Naive thymus-derived CD4-positive, alpha-beta T cell (primary cell): ENCODE results near the gene PARD3B. TPM values are rescaled to one million over a fixed set of nuclear protein-coding genes. Genes with fewer than 3 reads are reported as not detected.

ENCODE experiments used
- ATAC-seq: fragments of 150-1000 bp; cut with Tn5 transposase; 2 replicates; pipeline ENCODE4 v1.10.0; 2021; ENCODE audit warnings: mild to moderate bottlenecking, moderate library complexity
- CTCF ChIA-PET: fragments of 350-600 bp; sonication (Branson Sonifier 250); formaldehyde crosslinking; loops from one replicate; lab custom pipeline; 2021; ENCODE audit warnings: antibody characterized with exemption; lab: Charles Lee
- POLR2A ChIA-PET: fragments of 350-600 bp; sonication (Branson Sonifier 250); formaldehyde crosslinking; loops from one replicate; lab custom pipeline; 2021; ENCODE audit warnings: antibody characterized with exemption, inconsistent platforms; lab: Charles Lee
- DNase-seq, 9 donors: peaks; one replicate each; pipeline versions ENCODE4 v3.0.0 to v3.0.0-alpha.2; 2020 to 2022; ENCODE audit warnings: mixed read lengths in 1 of 9
- H3K27ac ChIP-seq: one replicate; pipeline ENCODE4 v1.7.0; 2013; ENCODE audit warnings: mild to moderate bottlenecking, low read depth, low read length, moderate library complexity
- H3K27me3 ChIP-seq, 2 donors: one replicate each; pipeline ENCODE4 v1.7.0; 2013; ENCODE audit warnings: low read length in 2 of 2, mild to moderate bottlenecking in 2 of 2, moderate library complexity in 2 of 2; ENCODE audit not compliant: control insufficient read depth in 2 of 2, insufficient read depth in 2 of 2
- H3K36me3 ChIP-seq, 3 experiments: 1 replicate in 2 of 3; 2 replicates in 1 of 3; pipeline ENCODE4 v1.7.0; 2013; ENCODE audit warnings: low read length in 3 of 3, mild to moderate bottlenecking in 3 of 3, moderate library complexity in 1 of 3; ENCODE audit not compliant: insufficient read depth in 3 of 3, control insufficient read depth in 2 of 3
- H3K4me1 ChIP-seq, 2 donors: one replicate each; pipeline ENCODE4 v1.7.0; 2013; ENCODE audit warnings: low read length in 2 of 2, mild to moderate bottlenecking in 2 of 2, moderate library complexity in 1 of 2; ENCODE audit not compliant: control insufficient read depth in 2 of 2, insufficient read depth in 2 of 2
- H3K4me3 ChIP-seq: 2 replicates; pipeline ENCODE4 v1.7.0; 2013; ENCODE audit warnings: mild to moderate bottlenecking, low read length
- H3K9me3 ChIP-seq, 3 experiments: 1 replicate in 2 of 3; 2 replicates in 1 of 3; pipeline ENCODE4 v1.7.0; 2013; ENCODE audit warnings: low read length in 3 of 3; ENCODE audit not compliant: control insufficient read depth in 2 of 3
- H3K27ac Mint-ChIP-seq, 9 donors: one replicate each; pipeline ENCODE4 v1.8.0; 2020 to 2022; ENCODE audit warnings: mixed read lengths in 9 of 9, mild to moderate bottlenecking in 8 of 9, moderate library complexity in 5 of 9, inconsistent platforms in 2 of 9
- H3K27me3 Mint-ChIP-seq, 5 donors: one replicate each; pipeline ENCODE4 v1.8.0; 2021 to 2022; ENCODE audit warnings: mixed read lengths in 5 of 5, mild to moderate bottlenecking in 1 of 5
- H3K36me3 Mint-ChIP-seq, 5 donors: one replicate each; pipeline ENCODE4 v1.8.0; 2020 to 2022; ENCODE audit warnings: mixed read lengths in 5 of 5, mild to moderate bottlenecking in 3 of 5, inconsistent platforms in 1 of 5
- H3K4me1 Mint-ChIP-seq, 7 donors: one replicate each; pipeline ENCODE4 v1.8.0; 2020 to 2022; ENCODE audit warnings: mixed read lengths in 7 of 7, mild to moderate bottlenecking in 3 of 7, inconsistent platforms in 1 of 7
- H3K4me3 Mint-ChIP-seq, 10 donors: one replicate each; pipeline ENCODE4 v1.8.0; 2020 to 2022; ENCODE audit warnings: mild to moderate bottlenecking in 10 of 10, mixed read lengths in 10 of 10, moderate library complexity in 6 of 10, inconsistent platforms in 2 of 10
- H3K9me3 Mint-ChIP-seq, 11 donors: one replicate each; pipeline ENCODE4 v1.8.0; 2020 to 2022; ENCODE audit warnings: mixed read lengths in 11 of 11, mild to moderate bottlenecking in 4 of 11, inconsistent platforms in 1 of 11, moderate library complexity in 1 of 11
- intact Hi-C, 2 donors: fragments of 100-400 bp; cut with micrococcal nuclease; formaldehyde crosslinking; loops; one replicate each; pipeline ENCODE4 v1.15.1; 2023
- polyA plus RNA-seq, 2 donors: library from polyadenylated mRNA; unstranded; fragments of 300-500 nt; fragmentation: Illumina TruSeq; gene quantifications; one replicate each; pipeline ENCODE4 v1.2.3, GENCODE V29; 2021
- total RNA-seq, 6 experiments: library from RNA in 5 of 6; stranded (reverse) in 5 of 6; gene quantifications; 1 replicate in 5 of 6; 2 replicates in 1 of 6; pipeline ENCODE4 v1.2.3 and lab custom pipeline; 2021 to 2026

Gene PARD3B
- total and polyA plus RNA-seq, 7 experiments from 2014 or later = 0.22 to 4.0 (median 0.87) TPM

DNA sequence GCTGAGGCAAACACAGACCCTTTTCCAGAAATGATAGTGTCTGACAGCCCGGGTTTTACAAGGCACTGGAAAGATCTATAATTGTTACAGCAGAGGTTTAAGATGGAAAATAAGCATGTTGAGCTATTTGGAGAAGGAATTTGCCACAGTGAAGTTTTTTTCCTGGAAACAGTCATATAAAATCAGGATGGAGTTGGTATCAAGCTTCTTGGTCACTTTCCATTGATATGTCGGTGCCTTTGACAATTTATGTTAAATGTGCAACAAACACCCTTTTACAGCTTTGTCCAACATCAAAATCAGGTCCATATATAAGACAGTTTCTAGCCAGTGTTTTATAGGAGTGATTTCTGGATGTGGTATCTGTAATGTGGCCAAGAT, 1019.9 kb downstream of the PARD3B start:
- H3K36me3 ChIP-seq = no peaks in the 10 kb centered on the region
- ATAC-seq = no peak
- no peak overlapping the region for H3K27ac Mint-ChIP-seq
- POLR2A ChIA-PET = no interaction called here
- H3K27ac ChIP-seq = no peak overlapping the region
- H3K36me3 Mint-ChIP-seq = no peaks in the 10 kb centered on the region
- no peaks in the 10 kb centered on the region for H3K4me1 ChIP-seq
- H3K27me3 Mint-ChIP-seq = peaks cover 0 to 17% (median 0%) of the 10 kb centered on the region in 5 donors
- no peaks in the 10 kb centered on the region for H3K27me3 ChIP-seq
- no peak for DNase-seq
- no peaks in the 10 kb centered on the region for H3K4me1 Mint-ChIP-seq
- H3K9me3 ChIP-seq = no peaks in the 10 kb centered on the region
- intact Hi-C loops = no loop called here
- no peaks in the 10 kb centered on the region for H3K9me3 Mint-ChIP-seq
- CTCF ChIA-PET = no interaction called here
- no peak overlapping the region for H3K4me3 Mint-ChIP-seq
- no peak overlapping the region for H3K4me3 ChIP-seq

DNA sequence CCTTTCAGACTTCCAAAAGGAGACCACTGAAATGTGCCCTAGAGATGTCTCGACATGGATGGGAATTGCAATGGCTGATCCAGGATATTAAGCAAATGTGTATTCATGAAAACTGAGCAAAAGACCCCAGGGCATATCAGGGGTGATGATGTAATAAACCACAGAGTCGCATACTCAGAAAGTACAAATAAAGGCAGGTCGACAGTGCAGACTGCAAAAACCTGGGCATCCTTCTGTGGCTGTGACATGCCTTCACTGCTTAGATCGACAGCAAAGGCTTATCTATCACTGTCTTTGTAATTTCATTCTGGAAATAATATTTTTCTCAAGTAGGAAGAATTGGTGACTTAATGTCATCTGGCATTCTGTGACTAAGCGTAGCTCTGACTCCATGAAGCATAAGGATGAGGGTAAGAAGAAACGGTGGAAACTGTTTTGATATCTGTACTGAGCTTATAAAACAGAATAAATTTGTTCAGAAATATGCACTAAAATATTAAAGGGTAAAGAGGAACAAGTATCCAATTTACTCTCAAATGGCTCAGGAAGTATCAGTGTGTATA, 1021.4 kb downstream of the PARD3B start:
- Mint-ChIP-seq H3K27ac (no peak overlapping the region), H3K4me1 (no peaks in the 10 kb centered on the region), H3K4me3 (no peak overlapping the region), H3K27me3 (peaks cover 0 to 14% (median 0%) of the 10 kb centered on the region in 5 donors), H3K36me3 (no peaks in the 10 kb centered on the region), H3K9me3 (no peaks in the 10 kb centered on the region)
- H3K4me3 ChIP-seq = no peak overlapping the region
- no peaks in the 10 kb centered on the region for H3K36me3 ChIP-seq
- no peaks in the 10 kb centered on the region for H3K27me3 ChIP-seq
- ATAC-seq (no peak), DNase-seq (no peak)
- no peak overlapping the region for H3K27ac ChIP-seq
- CTCF ChIA-PET = no interaction called here
- no peaks in the 10 kb centered on the region for H3K9me3 ChIP-seq
- POLR2A ChIA-PET = no interaction called here
- intact Hi-C loops = no loop called here
- H3K4me1 ChIP-seq = no peaks in the 10 kb centered on the region

DNA sequence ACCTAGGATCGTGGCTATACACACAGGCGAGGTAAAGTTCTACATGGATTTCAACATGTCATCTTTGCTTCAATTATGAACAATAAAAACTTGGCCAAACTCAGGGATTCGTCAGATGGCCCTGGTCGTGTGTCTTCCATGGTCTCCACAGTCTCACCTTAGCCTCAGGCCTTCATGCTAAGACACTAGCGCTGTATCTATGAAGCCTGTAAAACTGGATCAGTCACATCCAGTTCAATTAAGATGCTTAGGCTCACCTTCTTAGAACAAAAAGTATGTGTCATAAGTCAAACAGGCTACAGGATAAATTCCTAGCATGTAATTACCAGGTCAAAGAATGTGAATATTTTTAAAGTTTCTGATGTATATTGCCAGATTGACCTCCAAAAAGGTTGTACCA, 1023.3 kb downstream of the PARD3B start:
- Histone ChIP-seq H3K27me3 (no peaks in the 10 kb centered on the region), H3K4me1 (no peaks in the 10 kb centered on the region), H3K36me3 (no peaks in the 10 kb centered on the region), H3K9me3 (no peaks in the 10 kb centered on the region), H3K27ac (no peak overlapping the region), H3K4me3 (no peak overlapping the region)
- intact Hi-C loops = no loop called here
- DNase-seq (no peak), ATAC-seq (no peak)
- Mint-ChIP-seq H3K4me3 (no peak overlapping the region), H3K27me3 (peaks cover 0 to 11% (median 0%) of the 10 kb centered on the region in 5 donors), H3K27ac (no peak overlapping the region), H3K36me3 (no peaks in the 10 kb centered on the region), H3K9me3 (peaks cover 0 to 3% (median 0%) of the 10 kb centered on the region in 11 donors), H3K4me1 (no peaks in the 10 kb centered on the region)
- POLR2A ChIA-PET = no interaction called here
- CTCF ChIA-PET = no interaction called here

DNA sequence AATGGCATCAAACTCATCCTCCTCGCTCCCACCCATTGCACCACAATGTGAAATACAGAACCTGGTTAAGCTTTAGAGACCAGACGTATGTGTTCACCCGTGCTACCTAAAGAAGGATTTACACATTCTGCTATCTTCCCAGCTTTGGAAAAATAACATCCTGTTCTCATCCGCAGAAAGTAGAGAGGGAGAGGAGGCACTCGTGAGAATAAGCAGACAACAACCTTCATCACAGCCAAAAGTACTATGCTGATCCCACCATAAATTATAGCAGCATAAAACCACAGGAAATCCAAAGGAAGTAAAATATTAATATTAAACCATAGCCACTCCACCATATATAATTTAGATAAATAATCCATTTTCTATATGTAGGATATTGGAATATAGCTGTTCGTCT, 1025.4 kb downstream of the PARD3B start:
- peaks cover 0 to 9% (median 0%) of the 10 kb centered on the region in 5 donors for H3K27me3 Mint-ChIP-seq
- no peak for DNase-seq
- ATAC-seq = no peak
- intact Hi-C loops = no loop called here
- H3K27ac ChIP-seq = no peak overlapping the region
- no peak overlapping the region for H3K4me3 ChIP-seq
- CTCF ChIA-PET = interaction anchor here (0.6 kb wide), 1 partner anchor 49 kb away, joined by 3 read pairs; no protein-coding TSS in a partner anchor
- H3K4me1 ChIP-seq = no peaks in the 10 kb centered on the region
- H3K4me1 Mint-ChIP-seq = no peaks in the 10 kb centered on the region
- POLR2A ChIA-PET = no interaction called here
- H3K27me3 ChIP-seq = no peaks in the 10 kb centered on the region
- H3K4me3 Mint-ChIP-seq = no peak overlapping the region
- no peaks in the 10 kb centered on the region for H3K9me3 ChIP-seq
- H3K36me3 ChIP-seq = no peaks in the 10 kb centered on the region
- no peaks in the 10 kb centered on the region for H3K36me3 Mint-ChIP-seq
- no peak overlapping the region for H3K27ac Mint-ChIP-seq
- H3K9me3 Mint-ChIP-seq = peaks cover 0 to 5% (median 2%) of the 10 kb centered on the region in 11 donors

DNA sequence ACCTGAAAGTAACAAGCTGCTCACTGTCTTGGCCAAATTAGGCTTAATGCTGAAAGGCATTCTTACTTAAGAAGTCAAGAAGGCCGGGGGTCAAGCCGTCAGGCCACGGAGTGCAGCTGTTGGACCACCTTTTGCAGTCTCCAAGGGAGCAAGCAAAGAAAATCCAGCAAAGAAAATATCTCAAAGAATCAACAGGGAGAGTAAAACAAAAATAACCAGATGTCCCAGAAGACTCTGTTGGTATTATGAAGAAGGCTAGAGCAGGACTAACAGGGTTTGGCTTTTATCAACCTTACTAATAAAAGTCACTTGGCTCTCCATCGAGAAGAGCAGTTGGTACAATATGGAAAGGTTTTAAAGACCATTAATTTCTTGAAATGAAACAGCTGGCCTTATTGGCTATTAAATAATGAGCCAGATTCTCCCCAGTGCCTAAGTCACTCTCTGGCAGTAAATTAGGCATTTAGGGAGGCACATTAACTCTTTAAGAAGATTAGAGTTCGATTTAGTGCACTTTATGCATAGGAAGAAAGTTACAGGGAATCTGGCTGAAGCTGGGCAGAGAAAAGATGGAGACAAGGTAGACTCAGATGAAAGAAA, 1026.2 kb downstream of the PARD3B start:
- H3K27ac Mint-ChIP-seq = no peak overlapping the region
- peaks cover 0 to 12% (median 6%) of the 10 kb centered on the region in 11 donors for H3K9me3 Mint-ChIP-seq
- Histone ChIP-seq H3K4me1 (no peaks in the 10 kb centered on the region), H3K36me3 (no peaks in the 10 kb centered on the region), H3K4me3 (no peak overlapping the region), H3K27ac (no peak overlapping the region), H3K27me3 (no peaks in the 10 kb centered on the region), H3K9me3 (no peaks in the 10 kb centered on the region)
- intact Hi-C loops = no loop called here
- DNase-seq (no peak), ATAC-seq (no peak)
- ChIA-PET CTCF (interaction anchor here (0.6 kb wide), 2 partner anchors 50 to 85 kb away, joined by 3 read pairs; no protein-coding TSS in a partner anchor), POLR2A (no interaction called here)
- H3K4me3 Mint-ChIP-seq = no peak overlapping the region
- peaks cover 0 to 7% (median 0%) of the 10 kb centered on the region in 5 donors for H3K27me3 Mint-ChIP-seq
- H3K4me1 Mint-ChIP-seq = no peaks in the 10 kb centered on the region
- peaks cover 0 to 2% (median 0%) of the 10 kb centered on the region in 5 donors for H3K36me3 Mint-ChIP-seq

DNA sequence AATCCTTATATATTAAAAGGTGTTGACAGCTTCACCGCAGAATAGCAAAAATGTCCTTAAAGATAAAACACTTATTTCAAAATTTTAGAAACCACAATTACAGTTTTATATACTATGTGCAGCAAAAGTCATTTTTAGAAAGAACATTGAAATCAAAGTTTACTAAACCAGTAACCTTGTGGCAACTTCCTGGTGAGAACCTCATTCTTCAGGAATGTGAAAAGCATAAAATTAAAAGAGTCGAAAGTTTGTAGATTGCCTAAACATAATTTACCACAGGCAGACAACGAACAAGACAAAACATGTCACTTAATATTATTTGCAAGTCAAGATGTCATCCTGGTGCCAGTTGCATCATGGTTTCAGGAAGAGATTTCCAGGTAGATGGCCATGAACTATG, 1028.7 kb downstream of the PARD3B start:
- DNase-seq (no peak), ATAC-seq (no peak)
- H3K27ac Mint-ChIP-seq = no peak overlapping the region
- Histone ChIP-seq H3K27me3 (no peaks in the 10 kb centered on the region), H3K9me3 (no peaks in the 10 kb centered on the region), H3K36me3 (no peaks in the 10 kb centered on the region), H3K4me3 (no peak overlapping the region), H3K4me1 (no peaks in the 10 kb centered on the region), H3K27ac (no peak overlapping the region)
- no peak overlapping the region for H3K4me3 Mint-ChIP-seq
- ChIA-PET POLR2A (no interaction called here), CTCF (no interaction called here)
- H3K27me3 Mint-ChIP-seq = peaks cover 0 to 11% (median 0%) of the 10 kb centered on the region in 5 donors
- H3K36me3 Mint-ChIP-seq = peaks cover 0 to 10% (median 0%) of the 10 kb centered on the region in 5 donors
- H3K9me3 Mint-ChIP-seq = peaks cover 0 to 29% (median 12%) of the 10 kb centered on the region in 11 donors
- H3K4me1 Mint-ChIP-seq = no peaks in the 10 kb centered on the region
- intact Hi-C loops = no loop called here

DNA sequence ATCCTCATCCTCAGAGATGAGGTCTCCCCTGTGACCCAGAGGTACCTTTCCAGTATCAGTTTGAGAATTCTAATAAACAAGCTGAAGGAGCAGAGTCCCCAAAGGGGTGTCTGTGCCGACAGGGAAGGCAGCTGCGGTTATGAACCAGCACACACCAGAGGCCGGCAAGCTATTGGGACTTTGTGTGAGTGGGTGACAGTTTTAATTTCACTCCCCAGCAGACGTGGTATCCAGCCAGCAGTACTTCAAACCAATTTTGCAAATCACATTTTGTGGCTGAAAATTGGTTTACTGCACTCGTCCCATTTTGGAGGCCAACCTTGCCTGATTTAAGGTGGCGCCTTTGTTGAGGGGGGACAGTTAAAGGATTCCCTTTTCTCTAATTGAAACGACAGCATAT, 1034.1 kb downstream of the PARD3B start:
- H3K9me3 ChIP-seq = no peaks in the 10 kb centered on the region
- H3K36me3 ChIP-seq = no peaks in the 10 kb centered on the region
- H3K27me3 Mint-ChIP-seq = peaks cover 0 to 7% (median 0%) of the 10 kb centered on the region in 5 donors
- no peaks in the 10 kb centered on the region for H3K4me1 ChIP-seq
- no peak overlapping the region for H3K4me3 ChIP-seq
- ATAC-seq (no peak), DNase-seq (no peak)
- ChIA-PET CTCF (interaction anchor here (1.2 kb wide), 1 partner anchor 9 kb away, joined by 4 read pairs; no protein-coding TSS in a partner anchor), POLR2A (no interaction called here)
- peaks cover 0 to 10% (median 0%) of the 10 kb centered on the region in 5 donors for H3K36me3 Mint-ChIP-seq
- no peaks in the 10 kb centered on the region for H3K27me3 ChIP-seq
- H3K4me3 Mint-ChIP-seq = no peak overlapping the region
- intact Hi-C loops = no loop called here
- H3K27ac ChIP-seq = no peak overlapping the region
- H3K4me1 Mint-ChIP-seq = peaks cover 0 to 2% (median 0%) of the 10 kb centered on the region in 7 donors
- H3K9me3 Mint-ChIP-seq = peaks cover 0 to 29% (median 12%) of the 10 kb centered on the region in 11 donors
- no peak overlapping the region for H3K27ac Mint-ChIP-seq
